ENCODE data around the gene GRIN2A.

The GRIN2A gene

GRCh38 chr16:9723136-9723535 lies 459.1 kb downstream of the GRIN2A start:
- no peak overlapping the region for H3K27ac ChIP-seq (ENCODE audit: low read depth, low read length)
- no peaks in the 10 kb centered on the region for H3K27me3 ChIP-seq (ENCODE audit: control insufficient read depth, insufficient read depth, low read length)
- H3K9ac ChIP-seq (ENCODE audit: low read length) = no peak overlapping the region
- H3K9me3 ChIP-seq (ENCODE audit: control insufficient read depth, insufficient read depth, low read depth, low read length) = no peaks in the 10 kb centered on the region
- peaks cover 7% of the 10 kb centered on the region; the same call in 1 of the 2 replicates for H3K36me3 ChIP-seq (ENCODE audit: control insufficient read depth, insufficient read depth, low read length)
- no peaks in the 10 kb centered on the region for H3K4me1 ChIP-seq (ENCODE audit: control insufficient read depth, insufficient read depth, low read length)
- H3K4me3 ChIP-seq (ENCODE audit: low read depth, low read length) = no peak overlapping the region

- no peak overlapping the region for H3K27ac ChIP-seq (ENCODE audit: low read depth, low read length)
- no peaks in the 10 kb centered on the region for H3K9me3 ChIP-seq (ENCODE audit: control insufficient read depth, insufficient read depth, low read depth, low read length)
- H3K36me3 ChIP-seq (ENCODE audit: control insufficient read depth, insufficient read depth, low read length) = peaks cover 24% of the 10 kb centered on the region
- H3K27me3 ChIP-seq (ENCODE audit: control insufficient read depth, insufficient read depth, low read length) = no peaks in the 10 kb centered on the region
- no peak overlapping the region for H3K9ac ChIP-seq (ENCODE audit: low read length)
- H3K4me1 ChIP-seq (ENCODE audit: control insufficient read depth, insufficient read depth, low read length) = peaks cover 12% of the 10 kb centered on the region
- no peak overlapping the region for H3K4me3 ChIP-seq (ENCODE audit: low read depth, low read length)
These were observed 468.3 kb downstream of the GRIN2A start for GRCh38 chr16:9713907-9714306.

GRCh38 chr16:9713156-9713555 lies 469.1 kb downstream of the GRIN2A start:
- peaks cover 18% of the 10 kb centered on the region for H3K36me3 ChIP-seq (ENCODE audit: control insufficient read depth, insufficient read depth, low read length)
- H3K9me3 ChIP-seq (ENCODE audit: control insufficient read depth, insufficient read depth, low read depth, low read length) = no peaks in the 10 kb centered on the region
- no peak overlapping the region for H3K27ac ChIP-seq (ENCODE audit: low read depth, low read length)
- H3K4me3 ChIP-seq (ENCODE audit: low read depth, low read length) = no peak overlapping the region
- no peaks in the 10 kb centered on the region for H3K27me3 ChIP-seq (ENCODE audit: control insufficient read depth, insufficient read depth, low read length)
- peaks cover 12% of the 10 kb centered on the region for H3K4me1 ChIP-seq (ENCODE audit: control insufficient read depth, insufficient read depth, low read length)
- no peak overlapping the region for H3K9ac ChIP-seq (ENCODE audit: low read length)

GRCh38 chr16:9708972-9709620 lies 473.1 kb downstream of the GRIN2A start:
- no peak overlapping the region for H3K9ac ChIP-seq (ENCODE audit: low read length)

GRCh38 chr16:9706217-9706836 lies 475.9 kb downstream of the GRIN2A start:
- no peak overlapping the region for H3K9ac ChIP-seq (ENCODE audit: low read length)
- peaks cover 25% of the 10 kb centered on the region for H3K4me1 ChIP-seq (ENCODE audit: control insufficient read depth, insufficient read depth, low read length)
- H3K27me3 ChIP-seq (ENCODE audit: control insufficient read depth, insufficient read depth, low read length) = no peaks in the 10 kb centered on the region
- peaks cover 3% of the 10 kb centered on the region; the same call in 1 of the 2 replicates for H3K36me3 ChIP-seq (ENCODE audit: control insufficient read depth, insufficient read depth, low read length)
- H3K9me3 ChIP-seq (ENCODE audit: control insufficient read depth, insufficient read depth, low read depth, low read length) = peaks cover 3% of the 10 kb centered on the region; the same call in 1 of the 2 replicates
- no peak overlapping the region for H3K27ac ChIP-seq (ENCODE audit: low read depth, low read length)
- H3K4me3 ChIP-seq (ENCODE audit: low read depth, low read length) = no peak overlapping the region

More at GRCh38 chr16:9708972-9709620, 473.1 kb downstream of the GRIN2A start:
- no peak overlapping the region for H3K4me3 ChIP-seq (ENCODE audit: low read depth, low read length)
- H3K9me3 ChIP-seq (ENCODE audit: control insufficient read depth, insufficient read depth, low read depth, low read length) = peaks cover 3% of the 10 kb centered on the region; the same call in 1 of the 2 replicates
- no peaks in the 10 kb centered on the region; the same call in 1 of the 2 replicates for H3K36me3 ChIP-seq (ENCODE audit: control insufficient read depth, insufficient read depth, low read length)
- H3K4me1 ChIP-seq (ENCODE audit: control insufficient read depth, insufficient read depth, low read length) = peaks cover 20% of the 10 kb centered on the region
- H3K27ac ChIP-seq (ENCODE audit: low read depth, low read length) = no peak overlapping the region
- H3K27me3 ChIP-seq (ENCODE audit: control insufficient read depth, insufficient read depth, low read length) = no peaks in the 10 kb centered on the region

- Histone ChIP-seq H3K36me3 (ENCODE audit: control insufficient read depth, insufficient read depth, low read length) (peaks cover 5% of the 10 kb centered on the region; the same call in 1 of the 2 replicates), H3K9ac (ENCODE audit: low read length) (no peak overlapping the region), H3K27ac (ENCODE audit: low read depth, low read length) (no peak overlapping the region), H3K27me3 (ENCODE audit: control insufficient read depth, insufficient read depth, low read length) (no peaks in the 10 kb centered on the region), H3K4me1 (ENCODE audit: control insufficient read depth, insufficient read depth, low read length) (peaks cover 34% of the 10 kb centered on the region), H3K9me3 (ENCODE audit: control insufficient read depth, insufficient read depth, low read depth, low read length) (peaks cover 3% of the 10 kb centered on the region; the same call in 1 of the 2 replicates), H3K4me3 (ENCODE audit: low read depth, low read length) (no peak overlapping the region)
These were observed 478.5 kb downstream of the GRIN2A start for GRCh38 chr16:9703731-9704130.
